K562 treated with DMSO at 1 percent for 4 hours (cell line): ENCODE data around the gene POLR1B. TPM values are rescaled to one million over a fixed set of nuclear protein-coding genes. Genes with fewer than 3 reads are reported as not detected.

Source experiments
- total RNA-seq: library from RNA; unstranded; fragments of 300-600 nt; gene quantifications from 2 replicates; pipeline ENCODE4 v1.2.3, GENCODE V29; 2022; ENCODE audit not compliant: insufficient read depth

The POLR1B gene, protein sequence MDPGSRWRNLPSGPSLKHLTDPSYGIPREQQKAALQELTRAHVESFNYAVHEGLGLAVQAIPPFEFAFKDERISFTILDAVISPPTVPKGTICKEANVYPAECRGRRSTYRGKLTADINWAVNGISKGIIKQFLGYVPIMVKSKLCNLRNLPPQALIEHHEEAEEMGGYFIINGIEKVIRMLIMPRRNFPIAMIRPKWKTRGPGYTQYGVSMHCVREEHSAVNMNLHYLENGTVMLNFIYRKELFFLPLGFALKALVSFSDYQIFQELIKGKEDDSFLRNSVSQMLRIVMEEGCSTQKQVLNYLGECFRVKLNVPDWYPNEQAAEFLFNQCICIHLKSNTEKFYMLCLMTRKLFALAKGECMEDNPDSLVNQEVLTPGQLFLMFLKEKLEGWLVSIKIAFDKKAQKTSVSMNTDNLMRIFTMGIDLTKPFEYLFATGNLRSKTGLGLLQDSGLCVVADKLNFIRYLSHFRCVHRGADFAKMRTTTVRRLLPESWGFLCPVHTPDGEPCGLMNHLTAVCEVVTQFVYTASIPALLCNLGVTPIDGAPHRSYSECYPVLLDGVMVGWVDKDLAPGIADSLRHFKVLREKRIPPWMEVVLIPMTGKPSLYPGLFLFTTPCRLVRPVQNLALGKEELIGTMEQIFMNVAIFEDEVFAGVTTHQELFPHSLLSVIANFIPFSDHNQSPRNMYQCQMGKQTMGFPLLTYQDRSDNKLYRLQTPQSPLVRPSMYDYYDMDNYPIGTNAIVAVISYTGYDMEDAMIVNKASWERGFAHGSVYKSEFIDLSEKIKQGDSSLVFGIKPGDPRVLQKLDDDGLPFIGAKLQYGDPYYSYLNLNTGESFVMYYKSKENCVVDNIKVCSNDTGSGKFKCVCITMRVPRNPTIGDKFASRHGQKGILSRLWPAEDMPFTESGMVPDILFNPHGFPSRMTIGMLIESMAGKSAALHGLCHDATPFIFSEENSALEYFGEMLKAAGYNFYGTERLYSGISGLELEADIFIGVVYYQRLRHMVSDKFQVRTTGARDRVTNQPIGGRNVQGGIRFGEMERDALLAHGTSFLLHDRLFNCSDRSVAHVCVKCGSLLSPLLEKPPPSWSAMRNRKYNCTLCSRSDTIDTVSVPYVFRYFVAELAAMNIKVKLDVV
- 5.1 and 5.4 TPM in 2 replicates for total RNA-seq

DNA sequence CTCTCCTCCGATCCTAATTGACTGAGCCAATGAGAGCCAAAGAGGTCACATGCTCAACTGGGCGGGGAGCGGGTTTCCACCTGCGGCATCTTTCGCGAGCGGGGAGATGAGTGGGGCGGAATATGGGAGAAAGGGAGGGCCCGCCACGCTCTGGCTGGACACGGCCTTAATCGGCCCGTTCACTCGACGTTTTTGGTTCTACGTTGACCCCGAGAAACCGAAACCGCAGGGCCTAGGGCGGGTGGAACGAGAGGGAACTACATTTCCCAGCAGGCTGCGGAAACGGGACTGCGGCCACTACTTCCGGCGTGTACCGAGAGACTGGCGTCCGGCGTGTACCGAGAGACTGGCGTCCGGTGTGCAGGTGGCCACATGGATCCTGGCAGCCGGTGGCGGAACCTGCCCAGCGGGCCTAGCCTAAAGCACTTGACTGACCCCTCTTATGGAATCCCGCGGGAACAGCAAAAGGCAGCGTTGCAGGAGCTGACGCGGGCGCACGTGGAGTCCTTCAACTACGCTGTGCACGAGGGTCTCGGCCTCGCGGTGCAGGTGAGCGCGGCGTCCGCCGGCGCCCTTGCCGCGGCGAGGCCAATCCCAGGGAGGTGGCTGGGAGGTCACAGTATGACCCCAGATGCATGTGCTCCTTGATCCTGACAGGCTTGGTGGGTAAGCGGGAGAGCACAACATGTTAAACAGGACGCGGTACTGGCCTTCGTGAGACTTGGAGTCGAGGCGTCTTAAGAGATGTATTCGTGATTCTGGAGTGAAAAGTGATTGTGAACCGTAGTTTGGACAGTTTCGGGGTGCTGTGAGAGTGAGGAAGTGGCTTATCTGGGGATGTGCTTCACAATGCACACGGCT lies at the start of gene POLR1B:
POLR1B (plus strand) TSS at position 343 of the 861 bp plus-strand sequence; CDS start at position 373, 30 bp downstream.

DNA sequence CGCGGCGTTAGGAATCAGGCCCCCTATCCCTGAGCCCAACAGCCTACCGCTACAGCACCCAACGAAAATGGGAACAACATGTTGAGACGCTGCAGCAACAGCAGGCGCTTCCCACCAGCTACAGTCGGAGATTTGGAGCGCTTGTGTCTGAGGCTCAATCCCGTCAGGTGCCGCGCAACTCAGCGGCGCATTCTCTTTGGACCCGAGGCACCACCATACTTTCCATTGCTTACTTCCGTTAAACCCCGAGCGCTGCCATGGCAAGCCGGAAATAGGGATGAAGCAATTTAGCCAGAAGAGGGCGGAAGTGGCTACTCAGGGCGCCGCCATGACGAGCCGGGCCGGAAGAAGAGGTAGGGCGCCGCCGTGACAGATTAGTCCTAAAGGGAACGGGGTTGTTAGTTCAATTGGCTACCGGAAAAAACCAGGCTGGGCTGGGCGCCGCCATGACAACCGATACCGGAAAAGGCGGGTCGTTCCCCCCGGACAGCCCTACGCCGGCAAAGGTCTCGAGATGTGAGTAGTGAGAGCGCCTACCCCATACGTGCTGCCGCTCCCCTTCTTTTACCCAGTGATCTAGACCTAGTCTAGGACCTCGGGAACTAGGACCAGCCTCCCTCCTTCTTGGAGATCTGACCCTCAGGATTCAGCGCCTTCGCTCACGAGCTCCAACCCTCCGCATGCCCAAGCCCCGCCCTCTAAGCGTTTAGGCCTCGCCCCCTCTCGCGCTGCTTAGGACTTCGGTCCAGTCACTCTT lies 42.0 kb downstream of the POLR1B start, which contains the start of gene CHCHD5:
CHCHD5 (plus strand) TSS at position 476 of the 757 bp plus-strand sequence; CDS start at position 515, 39 bp downstream.

Other genes starting within 250 kb of the POLR1B start
- not detected in 2 replicates for gene RGPD8, start 108.8 kb upstream of the POLR1B start, total RNA-seq
- gene TTL, start 60.3 kb upstream of the POLR1B start, total RNA-seq, result 13.7 and 15.8 TPM in 2 replicates
- gene CHCHD5, start 42.1 kb downstream of the POLR1B start, total RNA-seq, result 43.9 and 68.5 TPM in 2 replicates
- 39.8 and 61.4 TPM in 2 replicates for gene SLC20A1, start 103.5 kb downstream of the POLR1B start, total RNA-seq
- not detected in 2 replicates for gene NT5DC4, start 178.6 kb downstream of the POLR1B start, total RNA-seq
- 12.0 and 13.5 TPM in 2 replicates for gene CKAP2L, start 222.1 kb downstream of the POLR1B start, total RNA-seq
- gene IL1A, start 242.0 kb downstream of the POLR1B start, total RNA-seq, result 0.58 and 0.81 TPM in 2 replicates